GM18505 (cell line): ENCODE results near the gene CYFIP1.

Experiments
- ATAC-seq: cut with Tn5 transposase; IDR thresholded peaks from one replicate; pipeline ENCODE4 v1.9.1; 2021; ENCODE audit not compliant: unreplicated experiment
- POLR2A ChIP-seq: IDR thresholded peaks from 4 replicates; pipeline ENCODE4 v1.6.1; 2011; ENCODE audit warnings: borderline replicate concordance; ENCODE audit not compliant: insufficient read depth, insufficient read length; ENCODE audit errors: extremely low read depth

The CYFIP1 gene

GRCh38 chr15:22951381-22952280 is 28.5 kb downstream of the CYFIP1 start:
- no peak for TF ChIP-seq POLR2A
- ATAC-seq = no peak

- TF ChIP-seq POLR2A = no peak
- no peak for ATAC-seq
Measured at GRCh38 chr15:22951031-22951380, 29.2 kb downstream of the CYFIP1 start.

- no peak for ATAC-seq
- no peak for TF ChIP-seq POLR2A
Measured at GRCh38 chr15:22950256-22950990, 29.7 kb downstream of the CYFIP1 start.

- TF ChIP-seq POLR2A = no peak
- peak; percentile 88 for ATAC-seq
Measured at GRCh38 chr15:22949074-22949547, 31.1 kb downstream of the CYFIP1 start.

GRCh38 chr15:22948056-22948455 is 32.1 kb downstream of the CYFIP1 start:
- TF ChIP-seq POLR2A = no peak
- ATAC-seq = no peak

GRCh38 chr15:22947101-22948000 is 32.8 kb downstream of the CYFIP1 start:
- TF ChIP-seq POLR2A = no peak
- ATAC-seq = no peak

GRCh38 chr15:22945071-22945470 is 35.1 kb downstream of the CYFIP1 start:
- TF ChIP-seq POLR2A = no peak

GRCh38 chr15:22944651-22945050 is 35.5 kb downstream of the CYFIP1 start:
- ATAC-seq = no peak
- TF ChIP-seq POLR2A = no peak

More at GRCh38 chr15:22945071-22945470, 35.1 kb downstream of the CYFIP1 start:
- no peak for ATAC-seq

- no peak for ATAC-seq
- TF ChIP-seq POLR2A = no peak
Measured at GRCh38 chr15:22942877-22943276, 37.3 kb downstream of the CYFIP1 start.

- no peak for TF ChIP-seq POLR2A
- no peak for ATAC-seq
Measured at GRCh38 chr15:22942306-22942855, 37.8 kb downstream of the CYFIP1 start.

- ATAC-seq = no peak
- no peak for TF ChIP-seq POLR2A
Measured at GRCh38 chr15:22941179-22941578, 39.0 kb downstream of the CYFIP1 start.

GRCh38 chr15:22939652-22940061 is 40.5 kb downstream of the CYFIP1 start:
- ATAC-seq = no peak
- TF ChIP-seq POLR2A = no peak
